K562 (cell line): ENCODE measurements around the gene SLC23A2. TPM values are rescaled to one million over a fixed set of nuclear protein-coding genes. Genes with fewer than 3 reads are reported as not detected.

Experiments
- ATAC-seq: fragments of 200-7000 bp; cut with Tn5 transposase; 3 replicates; pipeline ENCODE4 v1.9.1; 2020; ENCODE audit warnings: moderate library complexity
- BruUV-seq: library from RNA; stranded (reverse); fragments of 400-500 nt; replicated peaks from 2 replicates; lab custom pipeline; 2021; lab: Mats Ljungman, UMichigan
- CTCF ChIA-PET: fragments of 300-600 bp; formaldehyde crosslinking; extraction: SDS; loops from one replicate; lab custom pipeline; 2021; ENCODE audit warnings: low intra/inter-chr PET ratio; lab: Yijun Ruan, JAX
- POLR2A ChIA-PET: fragments of 300-600, 350-650 bp; sonication (Branson Sonifier 250); formaldehyde crosslinking; extraction: SDS; loops from one replicate; lab custom pipeline; 2021; ENCODE audit warnings: antibody characterized with exemption, inconsistent platforms; lab: Yijun Ruan, JAX
- DNase-seq, 4 experiments: peaks; one replicate each; pipeline versions ENCODE4 v3.0.0 to v3.0.0-alpha.2; 2011 to 2018; ENCODE audit warnings: low spot score in 3 of 4, mixed read lengths in 3 of 4; ENCODE audit errors: extremely low read depth in 1 of 4
- FAIRE-seq: peaks from 2 replicates; lab custom pipeline; 2011; peaks lifted over from hg19 to GRCh38; lab: Jason Lieb, UNC
- H2AFZ ChIP-seq: 2 replicates; pipeline ENCODE4 v1.6.0; 2011; ENCODE audit warnings: low read depth, low read length, control low read depth, inconsistent platforms
- H3K27ac ChIP-seq: fragments of 200-600 bp; 3 replicates; pipeline ENCODE4 v1.8.0; 2011; ENCODE audit warnings: low read depth, mild to moderate bottlenecking, control low read depth, inconsistent platforms, low read length, moderate library complexity, mixed read lengths; ENCODE audit errors: extremely low read depth
- H3K27me3 ChIP-seq, 2 experiments: fragments of 300-600 bp in 1 of 2; 2 replicates in 1 of 2; 3 replicates in 1 of 2; pipeline versions ENCODE4 v1.6.0 to v1.8.0; 2011; ENCODE audit warnings: inconsistent platforms in 2 of 2, low read length in 2 of 2, mild to moderate bottlenecking in 1 of 2, mixed read lengths in 1 of 2, moderate library complexity in 1 of 2; ENCODE audit not compliant: control insufficient read depth in 2 of 2, insufficient read depth in 2 of 2
- H3K36me3 ChIP-seq: fragments of 300-600 bp; 3 replicates; pipeline ENCODE4 v1.8.0; 2011; ENCODE audit warnings: mild to moderate bottlenecking, low read length, inconsistent platforms; ENCODE audit not compliant: control insufficient read depth, insufficient read depth
- H3K4me1 ChIP-seq, 2 experiments: fragments of 200-600 bp in 1 of 2; replicated peaks in 1 of 2; 2 replicates in 1 of 2; 3 replicates in 1 of 2; pipeline versions ENCODE4 v1.5.1 to v1.8.0; 2011; ENCODE audit warnings: inconsistent platforms in 2 of 2, low read length in 2 of 2, mild to moderate bottlenecking in 1 of 2, mixed read lengths in 1 of 2, moderate library complexity in 1 of 2; ENCODE audit not compliant: control insufficient read depth in 2 of 2, insufficient read depth in 2 of 2
- H3K4me2 ChIP-seq: 2 replicates; pipeline ENCODE4 v1.6.1; 2011; ENCODE audit warnings: low read length, control low read depth, inconsistent platforms, mixed read lengths; ENCODE audit not compliant: insufficient read depth
- H3K4me3 ChIP-seq: fragments of 200-600 bp; sonication (generic), shearing (Covaris generic); 2 replicates; pipeline ENCODE4 v1.5.1; 2016; ENCODE audit warnings: control low read depth, inconsistent platforms
- H3K79me2 ChIP-seq: fragments of 200-600 bp; 3 replicates; pipeline ENCODE4 v1.8.0; 2011; ENCODE audit warnings: low read length, inconsistent platforms; ENCODE audit not compliant: control insufficient read depth, insufficient read depth
- H3K9ac ChIP-seq, 2 experiments: 2 replicates each; pipeline versions ENCODE4 v1.6.0 to v1.6.1; 2011; ENCODE audit warnings: low read depth in 2 of 2, low read length in 2 of 2, control low read depth in 1 of 2, inconsistent platforms in 1 of 2, mild to moderate bottlenecking in 1 of 2, mixed read lengths in 1 of 2; ENCODE audit not compliant: insufficient read depth in 1 of 2
- H3K9me1 ChIP-seq: one replicate; pipeline ENCODE4 v1.6.0; 2011; ENCODE audit warnings: inconsistent platforms, mild to moderate bottlenecking, low read length, moderate library complexity; ENCODE audit not compliant: control insufficient read depth, insufficient read depth
- H3K9me3 ChIP-seq: replicated peaks from 2 replicates; pipeline ENCODE4 v1.5.1; 2011; ENCODE audit warnings: low read depth, low read length, inconsistent platforms; ENCODE audit not compliant: control insufficient read depth, insufficient read depth
- H4K20me1 ChIP-seq: replicated peaks from 2 replicates; pipeline ENCODE4 v1.6.1; 2011; ENCODE audit warnings: low read length, inconsistent platforms, mixed read lengths; ENCODE audit not compliant: control insufficient read depth, insufficient read depth
- L3MBTL2 ChIP-seq: fragments of 450-650 bp; IDR thresholded peaks from 2 replicates; pipeline ENCODE4 v1.6.1; 2016; ENCODE audit warnings: mild to moderate bottlenecking, moderate library complexity
- NFRKB ChIP-seq: fragments of 450-650 bp; IDR thresholded peaks from 2 replicates; pipeline ENCODE4 v1.6.1; 2016; ENCODE audit warnings: low read depth
- PKNOX1 ChIP-seq: fragments of 450-650 bp; IDR thresholded peaks from 2 replicates; pipeline ENCODE4 v1.6.1; 2016
- ZBTB12 ChIP-seq: fragments of 250-450 bp; sonication (Bioruptor Pico); IDR thresholded peaks from 2 replicates; pipeline ENCODE4 v1.4.0; 2020
- ZNF24 ChIP-seq: fragments of 450-650 bp; IDR thresholded peaks from 2 replicates; pipeline ENCODE4 v1.6.1; 2016
- WGBS: fragments of 100-300 bp; shearing (Covaris generic); methylation state at CpG from one replicate; pipeline ENCODE4 v1.1.6; 2016; ENCODE audit warnings: low coverage, mixed read lengths; ENCODE audit not compliant: insufficient coverage; ENCODE audit errors: missing lambda C conversion rate; 5-methylcytosine and 5-hydroxymethylcytosine counted together
- in situ Hi-C: fragments of 300-500 bp; cut with MboI; formaldehyde crosslinking; loops from 4 replicates; pipeline ENCODE4 v1.15.0; 2018; ENCODE audit warnings: inconsistent platforms, mixed read lengths
- intact Hi-C: fragments of 100-400 bp; cut with micrococcal nuclease; formaldehyde crosslinking; loops from 2 replicates; pipeline ENCODE4 v1.14.2; 2022
- polyA plus RNA-seq, 8 experiments: library from polyadenylated mRNA; depleted of rRNA in 4 of 8; stranded (reverse) in 5 of 8; unstranded in 3 of 8; fragments of >200 nt; fragmentation: Nextera tagmentation in 2 of 8; fragmentation: Illumina TruSeq in 1 of 8; extraction: Ambion mirVana in 2 of 8; extraction: Trizol in 1 of 8; gene quantifications; 2 replicates each; pipeline versions ENCODE4 v1.2.1 to v1.2.3, GENCODE V29; 2011 to 2014; ENCODE audit warnings: inconsistent platforms in 1 of 8, missing spikeins in 1 of 8
- total RNA-seq, 7 experiments: library from RNA; depleted of rRNA in 6 of 7; stranded (reverse); fragments of >200 nt in 6 of 7; fragmentation: Illumina TruSeq in 2 of 7; extraction: Trizol in 2 of 7; gene quantifications; 2 replicates each; pipeline versions ENCODE4 v1.2.1 to v1.2.3, GENCODE V29; 2011 to 2021; ENCODE audit warnings: low replicate concordance in 1 of 7

SLC23A2 gene
- total and polyA plus RNA-seq, 9 of the 15 experiments (the other 6 are each of a cell fraction or from before 2014, with no cell fraction given): 0.39 to 6.7 (median 3.2) TPM

GRCh38 chr20:4848041-4848440 lies 153.3 kb downstream of the SLC23A2 start:
- Histone ChIP-seq H3K27me3 (peaks cover 3 to 4% of the 10 kb centered on the region in 2 experiments; a peak in 2 of 5 replicates), H3K9ac (no peak overlapping the region), H3K36me3 (no peaks in the 10 kb centered on the region), H3K4me1 (no peaks in the 10 kb centered on the region), H3K4me3 (no peak overlapping the region), H2AFZ (no peak overlapping the region), H4K20me1 (no peaks in the 10 kb centered on the region), H3K4me2 (no peak overlapping the region), H3K9me1 (no peaks in the 10 kb centered on the region), H3K27ac (no peak overlapping the region), H3K9me3 (no peaks in the 10 kb centered on the region), H3K79me2 (no peaks in the 10 kb centered on the region)
- no TSS peak for BruUV-seq
- ChIA-PET POLR2A (no interaction called here), CTCF (no interaction called here)
- intact Hi-C loops: no loop called here
- TF ChIP-seq ZBTB12 (no peak), L3MBTL2 (no peak), PKNOX1 (peak; percentile 38; the same call in 1 of the 2 replicates), NFRKB (no peak), ZNF24 (no peak)
- FAIRE-seq (no peak), DNase-seq (no peak), ATAC-seq (no peak)
- in situ Hi-C loops: no loop called here
- WGBS: 23% methylated on average over 6 of the region's 7 CpGs
